KG1 (cell line): ENCODE results near the gene METTL1.
"Not testable (repeated sequence)": the region's sequence is repeated elsewhere in the genome, so short reads cannot be mapped to it uniquely, and the experiment has no call there.

Source experiments
- DNase-seq: peaks from one replicate; lab custom pipeline; 2025; lab: John Stamatoyannopoulos, UW

METTL1 gene

DNA sequence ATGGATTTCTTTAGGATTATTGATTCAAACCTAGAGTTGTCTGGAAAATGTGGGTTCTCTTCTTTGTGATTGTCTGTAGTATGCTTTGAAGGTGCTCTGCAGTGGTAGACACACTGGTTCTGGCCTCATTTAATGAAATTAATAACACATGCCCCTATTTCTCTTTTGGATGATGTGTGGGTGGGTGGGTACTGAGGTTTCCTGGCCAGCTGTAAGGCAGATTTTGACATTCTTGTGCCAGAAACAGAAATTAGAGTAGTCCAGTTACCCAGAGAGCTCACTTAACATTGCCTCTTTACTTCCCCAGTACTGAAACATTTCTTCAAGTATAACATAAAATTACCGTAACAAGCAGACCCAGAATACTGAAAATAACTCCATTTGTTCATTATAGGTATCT is 25.1 kb upstream of the METTL1 start:
- DNase-seq, result no peak

DNA sequence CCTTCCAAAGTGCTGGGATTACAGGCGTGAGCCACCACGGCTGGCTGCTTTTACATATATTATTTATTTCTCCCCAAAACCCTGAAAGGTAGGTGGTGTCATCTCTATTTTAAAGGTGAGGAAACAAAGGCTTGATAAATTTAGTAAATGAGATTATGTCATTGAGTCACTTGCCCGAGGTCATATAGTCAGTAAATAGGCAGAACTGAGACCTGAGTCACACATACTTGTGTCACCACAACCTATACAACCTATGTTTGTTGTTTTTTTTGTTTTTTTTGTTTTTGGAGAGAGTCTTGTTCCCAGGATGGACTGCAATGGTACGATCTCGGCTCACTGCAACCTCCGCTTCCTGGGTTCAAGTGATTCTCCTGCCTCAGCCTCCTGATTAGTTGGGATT is 23.4 kb upstream of the METTL1 start:
- no peak for DNase-seq

GRCh38 chr12:57793920-57794319 is 22.0 kb upstream of the METTL1 start:
- DNase-seq, result no peak

DNA sequence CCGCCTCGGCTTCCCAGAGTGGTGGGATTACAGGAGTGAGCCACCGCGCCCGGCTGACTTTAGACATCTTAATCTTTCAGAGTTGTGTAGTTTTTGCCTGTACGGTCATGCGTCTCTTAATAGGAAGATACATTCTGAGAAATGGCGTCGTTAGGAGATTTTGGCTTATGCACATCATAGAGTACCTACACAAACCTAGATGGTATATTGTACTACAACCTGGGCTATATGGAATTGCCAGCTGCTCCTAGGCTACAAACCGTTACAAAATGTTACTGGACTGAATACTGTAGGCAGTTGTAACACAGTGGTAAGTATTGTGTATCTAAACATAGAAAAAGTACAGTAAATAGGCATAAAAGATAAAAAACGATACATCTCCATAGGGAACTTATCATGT is 12.0 kb upstream of the METTL1 start:
- no peak for DNase-seq

DNA sequence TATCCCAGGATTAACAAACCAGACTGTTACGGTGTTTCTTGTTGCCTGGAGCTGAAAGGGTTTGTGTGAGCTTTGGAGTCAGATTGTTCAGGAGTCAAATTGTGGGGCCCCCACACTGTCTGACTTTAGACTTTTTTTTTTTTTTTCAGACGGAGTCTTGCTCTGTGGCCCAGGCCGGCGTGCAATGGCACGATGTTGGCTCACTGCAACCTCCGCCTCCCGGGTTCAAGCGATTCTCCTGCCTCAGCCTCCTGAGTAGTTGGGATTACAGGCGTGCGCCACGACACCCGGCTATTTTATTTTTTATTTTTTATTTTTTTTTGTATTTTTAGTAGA is 11.5 kb upstream of the METTL1 start:
- no peak for DNase-seq

DNA sequence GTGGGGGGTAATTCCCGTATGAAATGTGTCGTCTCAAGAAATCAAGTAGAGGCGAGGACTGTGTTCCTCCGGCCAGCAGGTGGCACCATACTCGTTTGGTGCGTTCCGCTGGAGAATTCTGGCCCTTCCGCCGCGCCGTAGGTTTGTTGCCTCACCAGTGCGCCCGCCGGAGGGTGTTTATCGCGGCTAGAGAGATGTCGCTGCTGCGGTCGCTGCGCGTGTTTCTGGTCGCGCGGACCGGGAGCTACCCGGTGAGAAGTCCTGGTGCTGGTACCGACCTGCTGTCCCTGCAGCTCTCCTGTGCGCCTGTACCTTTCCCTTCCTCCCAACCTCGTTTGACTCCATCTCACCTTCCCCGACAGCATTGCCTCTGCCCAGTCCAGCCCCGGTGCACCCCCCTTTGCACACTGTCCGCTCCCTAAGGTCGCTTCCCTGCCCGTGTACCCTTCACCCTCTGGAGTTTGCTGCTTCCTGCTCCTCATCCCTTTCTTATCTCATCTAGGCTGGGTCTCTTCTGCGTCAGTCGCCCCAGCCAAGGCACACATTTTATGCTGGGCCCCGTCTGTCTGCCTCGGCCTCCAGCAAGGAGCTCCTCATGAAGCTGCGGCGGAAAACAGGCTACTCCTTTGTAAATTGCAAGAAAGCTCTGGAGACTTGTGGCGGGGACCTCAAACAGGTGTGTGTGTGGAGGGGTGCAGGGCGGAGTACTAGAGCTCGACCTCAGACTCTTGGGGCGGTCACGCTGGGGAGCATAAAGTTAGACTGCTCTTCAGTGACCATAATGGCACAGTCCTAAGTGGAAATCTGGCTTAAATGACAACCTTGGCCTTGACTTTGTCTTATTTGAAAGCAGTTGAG is 10.9 kb upstream of the METTL1 start, which contains the start of gene TSFM:
Gene TSFM (plus strand): TSS at position 180 of the 858 bp plus-strand sequence. CDS start 15 bp downstream, at position 195.
- DNase-seq, result peak; percentile 46

DNA sequence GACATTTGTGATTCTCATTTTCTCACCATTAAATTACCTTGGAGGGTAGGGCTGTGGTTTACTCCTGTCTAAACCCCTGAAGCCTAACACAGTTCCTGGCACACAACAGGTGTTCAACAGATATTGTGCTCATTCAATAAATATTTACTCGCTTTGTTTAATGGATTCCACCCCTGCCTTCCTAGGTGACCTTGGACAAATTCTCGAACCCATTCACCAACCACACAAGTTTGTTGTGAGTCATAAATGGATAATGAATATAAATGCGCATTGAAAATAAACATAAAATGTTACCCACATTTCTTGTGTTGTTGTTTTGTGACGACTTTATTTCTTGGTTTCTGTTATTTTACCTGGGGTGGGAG is 10.3 kb upstream of the METTL1 start:
- DNase-seq, result no peak

DNA sequence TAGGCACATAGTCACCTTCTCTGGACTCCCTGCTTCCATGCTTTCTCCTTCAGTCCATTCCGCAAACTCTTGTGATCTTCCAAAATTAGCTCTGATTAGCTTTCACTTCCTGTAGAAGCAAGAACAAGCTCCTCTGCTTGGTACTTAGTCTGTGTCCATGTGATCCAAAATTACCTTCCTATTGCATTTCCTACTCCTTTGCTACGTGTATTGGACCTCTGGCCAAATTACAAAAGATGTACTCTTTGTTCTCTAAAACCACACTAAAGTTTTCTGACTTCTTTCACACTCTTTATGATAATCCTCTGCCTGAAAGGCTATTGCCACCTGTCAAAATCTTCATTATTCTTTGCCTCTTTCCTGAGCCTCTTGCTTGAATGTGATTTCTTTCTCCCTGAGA is 9.9 kb upstream of the METTL1 start:
- DNase-seq, result no peak

DNA sequence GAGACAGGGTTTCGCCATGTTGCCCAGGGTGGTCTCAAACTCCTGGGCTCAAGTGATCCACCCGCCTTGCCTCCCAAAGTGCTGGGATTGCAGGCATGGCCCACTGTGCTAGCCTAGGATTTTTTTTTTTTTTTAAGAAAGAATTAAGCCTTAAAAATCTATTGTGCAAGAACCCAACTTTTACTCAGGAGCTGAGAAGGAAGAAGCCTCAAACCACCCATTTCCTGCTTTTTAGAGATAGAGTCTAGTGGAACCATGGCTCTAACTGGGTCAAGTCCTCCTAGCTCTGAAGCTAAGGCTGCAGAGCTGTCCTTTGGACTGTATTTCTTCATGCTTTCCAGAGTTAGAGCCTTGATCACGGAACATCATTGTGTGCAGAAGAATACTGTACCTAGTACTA is 9.3 kb upstream of the METTL1 start:
- DNase-seq, result no peak

GRCh38 chr12:57780284-57780897 is 8.5 kb upstream of the METTL1 start:
- no peak for DNase-seq

DNA sequence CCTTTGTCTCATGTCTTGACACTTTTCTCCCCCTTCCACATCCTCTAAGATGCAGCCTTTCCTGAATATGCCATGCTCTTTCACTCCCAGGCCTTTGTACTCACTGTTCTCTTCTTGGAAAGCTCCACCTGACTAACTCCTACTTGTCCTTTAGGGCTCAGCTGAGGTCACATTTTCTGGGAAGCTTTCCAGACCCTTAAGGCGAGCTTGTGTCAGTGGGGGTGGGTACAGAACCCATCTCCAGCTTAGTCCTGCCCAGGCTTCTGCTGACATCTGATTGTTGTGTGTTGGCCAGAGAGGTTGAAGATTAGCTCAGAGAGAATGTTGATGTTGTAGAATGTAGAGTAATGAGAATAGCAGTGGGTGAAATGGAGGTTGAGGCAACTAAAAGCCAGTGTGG is 7.8 kb upstream of the METTL1 start:
- no peak for DNase-seq

GRCh38 chr12:57777911-57778310 is 6.0 kb upstream of the METTL1 start:
- no peak for DNase-seq

GRCh38 chr12:57777367-57777766 is 5.5 kb upstream of the METTL1 start:
- no peak for DNase-seq

DNA sequence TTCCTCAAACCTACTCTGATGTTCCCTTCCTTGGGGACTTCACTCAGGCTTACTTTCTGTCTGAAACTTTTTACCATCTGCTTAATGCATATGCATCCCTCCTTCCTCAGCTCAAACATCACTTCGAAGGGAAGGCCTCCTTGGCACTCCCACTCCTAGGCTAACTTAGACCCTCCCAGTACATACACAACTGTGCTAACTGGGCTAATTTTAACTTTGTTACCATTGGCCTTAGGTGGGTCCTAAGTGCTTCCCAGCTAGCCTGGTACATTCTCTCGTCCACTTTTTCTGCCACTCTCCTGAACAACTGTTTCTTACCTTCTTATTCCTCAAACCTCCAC is 4.3 kb upstream of the METTL1 start:
- DNase-seq, result no peak

GRCh38 chr12:57775563-57776246 is 3.8 kb upstream of the METTL1 start:
- no peak for DNase-seq

- DNase-seq, result no peak
Observed at GRCh38 chr12:57775044-57775443, 3.1 kb upstream of the METTL1 start.

GRCh38 chr12:57774634-57775033 is 2.7 kb upstream of the METTL1 start:
- DNase-seq, result not testable (repeated sequence)

GRCh38 chr12:57772429-57773322 is 771 bp upstream of the METTL1 start, which contains the start of gene EEF1AKMT3:
TSS of gene EEF1AKMT3 (plus strand) at chr12:57772614. CDS start at chr12:57772725, 111 bp downstream.
- no peak for DNase-seq

- peak; percentile 51 for DNase-seq
Observed at GRCh38 chr12:57771236-57771872, 551 bp downstream of the METTL1 start.

DNA sequence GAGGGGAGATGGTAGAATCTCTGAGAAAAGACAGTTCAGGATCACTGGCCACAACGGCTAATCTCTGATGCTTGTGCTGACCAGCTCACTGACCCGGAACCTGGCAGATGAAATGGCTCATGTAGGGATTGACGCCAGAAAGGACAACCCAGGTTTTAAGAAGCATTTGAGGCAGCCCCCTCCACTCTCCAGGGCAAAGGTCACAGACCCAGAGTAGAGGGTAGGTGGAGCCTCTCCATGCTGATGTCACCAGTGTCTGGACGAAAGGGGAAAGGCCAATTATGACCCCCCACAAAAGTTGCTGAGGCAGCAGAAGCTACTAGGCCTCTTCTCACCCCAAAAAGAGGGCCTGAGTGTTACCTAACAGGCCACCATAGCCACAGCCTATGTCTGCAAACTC is 1.2 kb downstream of the METTL1 start:
- no peak for DNase-seq

GRCh38 chr12:57769594-57769993 is 2.3 kb downstream of the METTL1 start:
- DNase-seq, result no peak

DNA sequence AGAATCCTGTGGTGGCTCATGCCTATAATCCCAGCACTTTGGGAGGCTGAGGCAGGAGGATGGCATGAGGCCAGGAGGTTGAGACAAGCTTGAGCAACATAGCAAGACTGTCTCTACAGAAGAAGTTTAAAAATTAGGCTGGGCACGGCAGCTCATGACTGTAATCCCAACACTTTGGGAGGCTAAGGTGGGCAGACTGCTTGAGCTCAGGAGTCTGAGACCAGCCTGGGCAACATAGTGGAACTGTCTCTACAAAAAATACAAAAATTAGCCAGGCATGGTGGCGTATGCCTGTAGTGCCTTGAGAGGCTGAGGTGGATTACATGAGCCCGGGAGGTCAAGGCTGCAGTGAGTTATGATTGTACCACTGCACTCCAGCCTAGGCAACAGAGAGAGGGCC is 4.0 kb downstream of the METTL1 start:
- DNase-seq, result no peak
